SK-N-SH treated with all-trans-retinoic acid at 6 μM for 48 hours (cell line): Measurements from ENCODE around the gene LAMA5.
A peak's percentile ranks its signal among the peaks of the same experiment; 100 is the strongest.

Experiments
- ATAC-seq: fragments of 200-7000 bp; cut with Tn5 transposase; 3 replicates; pipeline ENCODE4 v1.9.1; 2020; ENCODE audit warnings: mild to moderate bottlenecking, moderate library complexity
- ARNTL ChIP-seq: fragments of 450-650 bp; formaldehyde crosslinking; IDR thresholded peaks from 2 replicates; pipeline ENCODE4 v1.5.0; 2020; ENCODE audit warnings: low read depth, mild to moderate bottlenecking, moderate library complexity, borderline replicate concordance
- CSDC2 ChIP-seq: fragments of 250-450 bp; sonication (Bioruptor Pico); IDR thresholded peaks from 2 replicates; pipeline ENCODE4 v1.5.0; 2020; ENCODE audit warnings: mild to moderate bottlenecking, moderate library complexity
- ESRRG ChIP-seq: fragments of 250-450 bp; sonication (Bioruptor Pico); IDR thresholded peaks from 2 replicates; pipeline ENCODE4 v1.6.1; 2021; ENCODE audit warnings: mild to moderate bottlenecking
- ISL1 ChIP-seq: fragments of 250-450 bp; sonication (Bioruptor Pico); IDR thresholded peaks from 2 replicates; pipeline ENCODE4 v2.1.2; 2022; ENCODE audit warnings: mild to moderate bottlenecking, moderate library complexity
- OSR1 ChIP-seq: fragments of 250-450 bp; sonication (Bioruptor Pico); IDR thresholded peaks from 2 replicates; pipeline ENCODE4 v1.8.0; 2022; ENCODE audit warnings: moderate library complexity, mild to moderate bottlenecking, inconsistent platforms
- PATZ1 ChIP-seq: fragments of 250-450 bp; sonication (Bioruptor Pico); IDR thresholded peaks from 2 replicates; pipeline ENCODE4 v1.8.0; 2020; ENCODE audit warnings: mild to moderate bottlenecking, moderate library complexity, borderline replicate concordance
- PPARA ChIP-seq: fragments of 250-450 bp; sonication (Bioruptor Pico); IDR thresholded peaks from 2 replicates; pipeline ENCODE4 v1.5.0; 2020; ENCODE audit warnings: mild to moderate bottlenecking, borderline replicate concordance
- SNAI2 ChIP-seq: fragments of 250-450 bp; sonication (Bioruptor Pico); IDR thresholded peaks from 2 replicates; pipeline ENCODE4 v1.5.0; 2020; ENCODE audit warnings: mild to moderate bottlenecking, moderate library complexity
- TCF4 ChIP-seq: fragments of 250-450 bp; sonication (Bioruptor Pico); IDR thresholded peaks from 2 replicates; pipeline ENCODE4 v1.8.0; 2021; ENCODE audit warnings: mild to moderate bottlenecking, moderate library complexity, borderline replicate concordance
- ZC3H10 ChIP-seq: fragments of 250-450 bp; sonication (Bioruptor Pico); IDR thresholded peaks from 2 replicates; pipeline ENCODE4 v1.5.1; 2021; ENCODE audit warnings: mild to moderate bottlenecking, moderate library complexity
- ZFP3 ChIP-seq: fragments of 250-450 bp; sonication (Bioruptor Pico); IDR thresholded peaks from 2 replicates; pipeline ENCODE4 v1.5.0; 2020; ENCODE audit warnings: mild to moderate bottlenecking, moderate library complexity
- ZFP30 ChIP-seq: fragments of 450-650 bp; formaldehyde crosslinking; IDR thresholded peaks from 2 replicates; pipeline ENCODE4 v1.5.0; 2022; ENCODE audit warnings: mild to moderate bottlenecking, moderate library complexity
- ZNF565 ChIP-seq: fragments of 450-650 bp; formaldehyde crosslinking; conservative IDR thresholded peaks from 2 replicates; pipeline ENCODE4 v1.5.0; 2020; ENCODE audit warnings: low read depth, mild to moderate bottlenecking, moderate library complexity
- ZNF70 ChIP-seq: fragments of 450-650 bp; formaldehyde crosslinking; IDR thresholded peaks from 2 replicates; pipeline ENCODE4 v1.5.0; 2020; ENCODE audit warnings: mild to moderate bottlenecking, moderate library complexity
- ZNF8 ChIP-seq: fragments of 450-650 bp; formaldehyde crosslinking; IDR thresholded peaks from 2 replicates; pipeline ENCODE4 v1.5.0; 2020; ENCODE audit warnings: mild to moderate bottlenecking, moderate library complexity
- TF ChIP-seq, protein P1 (sequence below): fragments of 250-450 bp; sonication (Bioruptor Pico); IDR thresholded peaks from 2 replicates; pipeline ENCODE4 v1.5.0; 2020; ENCODE audit warnings: mild to moderate bottlenecking, moderate library complexity
- TF ChIP-seq, protein P2 (sequence below): fragments of 250-450 bp; sonication (Bioruptor Pico); IDR thresholded peaks from 2 replicates; pipeline ENCODE4 v1.5.1; 2020; ENCODE audit warnings: low read depth, mild to moderate bottlenecking, moderate library complexity

LAMA5 gene

GRCh38 chr20:62369815-62370114 lies 2.7 kb upstream of the LAMA5 start:
- no peak for ATAC-seq
- TF ChIP-seq, protein P1, sequence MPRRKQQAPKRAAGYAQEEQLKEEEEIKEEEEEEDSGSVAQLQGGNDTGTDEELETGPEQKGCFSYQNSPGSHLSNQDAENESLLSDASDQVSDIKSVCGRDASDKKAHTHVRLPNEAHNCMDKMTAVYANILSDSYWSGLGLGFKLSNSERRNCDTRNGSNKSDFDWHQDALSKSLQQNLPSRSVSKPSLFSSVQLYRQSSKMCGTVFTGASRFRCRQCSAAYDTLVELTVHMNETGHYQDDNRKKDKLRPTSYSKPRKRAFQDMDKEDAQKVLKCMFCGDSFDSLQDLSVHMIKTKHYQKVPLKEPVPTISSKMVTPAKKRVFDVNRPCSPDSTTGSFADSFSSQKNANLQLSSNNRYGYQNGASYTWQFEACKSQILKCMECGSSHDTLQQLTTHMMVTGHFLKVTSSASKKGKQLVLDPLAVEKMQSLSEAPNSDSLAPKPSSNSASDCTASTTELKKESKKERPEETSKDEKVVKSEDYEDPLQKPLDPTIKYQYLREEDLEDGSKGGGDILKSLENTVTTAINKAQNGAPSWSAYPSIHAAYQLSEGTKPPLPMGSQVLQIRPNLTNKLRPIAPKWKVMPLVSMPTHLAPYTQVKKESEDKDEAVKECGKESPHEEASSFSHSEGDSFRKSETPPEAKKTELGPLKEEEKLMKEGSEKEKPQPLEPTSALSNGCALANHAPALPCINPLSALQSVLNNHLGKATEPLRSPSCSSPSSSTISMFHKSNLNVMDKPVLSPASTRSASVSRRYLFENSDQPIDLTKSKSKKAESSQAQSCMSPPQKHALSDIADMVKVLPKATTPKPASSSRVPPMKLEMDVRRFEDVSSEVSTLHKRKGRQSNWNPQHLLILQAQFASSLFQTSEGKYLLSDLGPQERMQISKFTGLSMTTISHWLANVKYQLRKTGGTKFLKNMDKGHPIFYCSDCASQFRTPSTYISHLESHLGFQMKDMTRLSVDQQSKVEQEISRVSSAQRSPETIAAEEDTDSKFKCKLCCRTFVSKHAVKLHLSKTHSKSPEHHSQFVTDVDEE (CRISPR knock-in tag): no peak

DNA sequence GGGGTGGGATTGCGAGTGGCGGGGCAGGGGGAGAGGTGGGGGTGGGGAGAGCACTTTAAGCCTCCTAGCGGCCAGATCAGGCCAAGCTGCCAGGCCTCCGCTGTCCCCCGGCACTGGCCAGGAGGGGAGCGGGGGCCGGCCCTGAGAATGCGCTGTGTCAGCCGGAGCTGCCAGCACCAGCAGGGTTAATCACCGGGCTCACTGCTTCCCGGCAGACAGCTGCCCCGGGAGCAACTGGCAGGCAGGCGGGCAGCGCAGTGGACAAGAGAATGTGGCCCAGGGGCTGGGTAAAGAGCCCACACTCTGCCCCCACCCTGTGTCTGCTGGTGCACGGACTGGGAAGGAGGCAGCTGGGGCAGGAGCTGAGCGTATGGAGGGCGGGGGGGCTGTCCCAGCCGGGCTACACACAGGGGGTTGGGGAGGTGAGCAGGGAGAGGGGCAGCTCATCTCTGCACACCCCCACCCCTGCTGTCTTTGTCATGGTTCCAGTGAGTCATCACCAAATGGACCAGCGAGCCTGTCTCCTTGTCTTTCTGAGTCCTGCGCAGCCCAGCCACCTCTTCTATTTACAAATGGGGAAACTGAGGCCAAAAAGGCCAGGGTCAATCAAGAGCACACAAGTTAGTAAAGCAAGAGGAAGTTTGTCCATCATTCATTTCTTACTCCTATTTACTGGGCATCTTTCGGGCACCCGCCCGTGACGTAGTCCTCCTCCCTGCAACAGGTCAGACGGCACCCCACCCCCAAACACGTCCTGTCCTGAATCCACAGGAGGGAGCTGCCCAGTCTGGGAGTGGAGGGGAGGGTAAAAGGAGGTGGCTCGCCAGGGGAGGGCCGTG lies 2.1 kb upstream of the LAMA5 start:
- peak; percentile 71 for ATAC-seq
- peak; percentile 37; the same call in 1 of the 2 replicates for TF ChIP-seq PATZ1
- TF ChIP-seq ESRRG (CRISPR knock-in tag): 0 out of 2 replicates have a peak, but pooled peaks have one; percentile 20
- no peak for TF ChIP-seq TCF4 (CRISPR knock-in tag)

DNA sequence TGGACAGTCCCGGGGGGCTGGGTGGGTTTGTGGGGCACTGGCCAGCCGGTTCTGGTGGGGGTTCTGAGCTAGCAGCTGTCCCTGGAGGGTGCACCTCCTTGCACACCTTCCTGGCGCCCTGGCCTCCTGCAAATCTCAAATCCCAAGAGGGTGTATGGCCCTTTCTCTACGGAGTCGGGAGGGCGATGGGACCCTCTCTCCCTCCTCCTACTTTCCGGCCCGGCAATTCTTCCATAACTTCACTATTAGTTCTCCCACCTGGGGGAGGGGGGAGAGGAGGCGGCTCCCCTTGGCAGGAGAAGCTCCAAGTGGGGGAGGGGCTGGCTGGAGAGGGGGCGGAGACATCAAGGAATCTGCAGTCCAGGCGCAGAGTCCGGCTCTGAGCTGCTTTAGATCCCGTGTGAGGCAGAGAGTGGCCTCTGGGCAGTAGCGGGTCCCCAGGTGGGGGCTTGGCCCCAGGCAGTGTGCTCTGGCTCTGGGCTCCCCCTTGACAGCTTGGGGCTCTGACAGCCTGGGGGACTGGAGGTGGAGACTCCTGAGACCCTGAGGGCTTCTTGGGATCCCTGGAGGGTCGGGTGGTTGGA lies 1.4 kb upstream of the LAMA5 start:
- peak; percentile 29 for ATAC-seq
- no peak for TF ChIP-seq ZNF8 (CRISPR knock-in tag)
- TF ChIP-seq CSDC2 (CRISPR knock-in tag): no peak
- TF ChIP-seq, protein P2, sequence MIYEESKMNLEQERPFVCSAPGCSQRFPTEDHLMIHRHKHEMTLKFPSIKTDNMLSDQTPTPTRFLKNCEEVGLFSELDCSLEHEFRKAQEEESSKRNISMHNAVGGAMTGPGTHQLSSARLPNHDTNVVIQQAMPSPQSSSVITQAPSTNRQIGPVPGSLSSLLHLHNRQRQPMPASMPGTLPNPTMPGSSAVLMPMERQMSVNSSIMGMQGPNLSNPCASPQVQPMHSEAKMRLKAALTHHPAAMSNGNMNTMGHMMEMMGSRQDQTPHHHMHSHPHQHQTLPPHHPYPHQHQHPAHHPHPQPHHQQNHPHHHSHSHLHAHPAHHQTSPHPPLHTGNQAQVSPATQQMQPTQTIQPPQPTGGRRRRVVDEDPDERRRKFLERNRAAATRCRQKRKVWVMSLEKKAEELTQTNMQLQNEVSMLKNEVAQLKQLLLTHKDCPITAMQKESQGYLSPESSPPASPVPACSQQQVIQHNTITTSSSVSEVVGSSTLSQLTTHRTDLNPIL (CRISPR knock-in tag): no peak
- TF ChIP-seq, all 23 proteins: peak for 0

GRCh38 chr20:62367633-62368391 lies 700 bp upstream of the LAMA5 start:
- TF ChIP-seq ZFP3 (CRISPR knock-in tag): no peak
- TF ChIP-seq ARNTL: no peak
- TF ChIP-seq ZNF565 (CRISPR knock-in tag): no peak
- TF ChIP-seq ISL1 (CRISPR knock-in tag): no peak
- TF ChIP-seq ZC3H10 (CRISPR knock-in tag): no peak
- peak; percentile 43; the same call in 1 of the 2 replicates for TF ChIP-seq SNAI2 (CRISPR knock-in tag)
- TF ChIP-seq PATZ1: no peak
- TF ChIP-seq, all 23 proteins: peak for 1

GRCh38 chr20:62366370-62367135 lies 559 bp downstream of the LAMA5 start:
- no peak for ATAC-seq
- TF ChIP-seq PPARA (CRISPR knock-in tag) (no peak), ZNF8 (CRISPR knock-in tag) (no peak), OSR1 (CRISPR knock-in tag) (no peak), ZNF70 (CRISPR knock-in tag) (no peak), ZNF565 (CRISPR knock-in tag) (no peak), PATZ1 (no peak), CSDC2 (CRISPR knock-in tag) (no peak), ZC3H10 (CRISPR knock-in tag) (no peak), ARNTL (no peak), ZFP30 (CRISPR knock-in tag) (no peak), ZFP3 (CRISPR knock-in tag) (no peak), SNAI2 (CRISPR knock-in tag) (no peak)
- TF ChIP-seq, protein P2 (CRISPR knock-in tag): no peak

More at GRCh38 chr20:62367633-62368391, 700 bp upstream of the LAMA5 start:
- ATAC-seq: peak; percentile 14
